Esophagus muscularis mucosa (tissue), 4 donors: ENCODE results near the gene ERBIN. TPM values are rescaled to one million over a fixed set of nuclear protein-coding genes. Genes with fewer than 3 reads are reported as not detected.

Experiments used
- DNase-seq: peaks from one replicate; pipeline ENCODE4 v3.0.0-alpha.2; 2017; ENCODE audit errors: extremely low spot score
- H3K27ac ChIP-seq, 4 donors: fragments of 200-600 bp; sonication (generic); replicated peaks in 1 of 4; 1 replicate in 3 of 4; 2 replicates in 1 of 4; pipeline ENCODE4 v1.5.1; 2016 to 2019; ENCODE audit warnings: mild to moderate bottlenecking in 1 of 4
- H3K27me3 ChIP-seq, 4 donors: fragments of 200-600 bp; sonication (generic); one replicate each; pipeline versions ENCODE4 v1.5.1 to v1.6.0; 2016 to 2019
- H3K36me3 ChIP-seq, 4 donors: fragments of 200-600 bp; sonication (generic); one replicate each; pipeline ENCODE4 v1.5.1; 2016 to 2019
- H3K4me1 ChIP-seq, 4 donors: fragments of 200-600 bp; sonication (generic); one replicate each; pipeline ENCODE4 v1.5.1; 2016 to 2019
- H3K4me3 ChIP-seq, 4 donors: fragments of 200-600 bp; sonication (generic); 1 replicate in 2 of 4; 2 replicates in 2 of 4; pipeline ENCODE4 v1.5.1; 2016 to 2019; ENCODE audit warnings: mild to moderate bottlenecking in 4 of 4, moderate library complexity in 1 of 4
- H3K9me3 ChIP-seq, 4 donors: fragments of 200-600 bp; sonication (generic); 1 replicate in 3 of 4; 2 replicates in 1 of 4; pipeline ENCODE4 v1.5.1; 2016 to 2019
- CTCF ChIP-seq, 3 experiments: fragments of 200-600 bp in 2 of 3; fragments of 450-650 bp in 1 of 3; sonication (generic) in 2 of 3; IDR thresholded peaks; one replicate each; pipeline ENCODE4 v1.5.1; 2017 to 2019; ENCODE audit warnings: antibody characterized with exemption in 3 of 3, mild to moderate bottlenecking in 2 of 3, moderate library complexity in 1 of 3
- EP300 ChIP-seq: sonication (generic); formaldehyde crosslinking; IDR thresholded peaks from one replicate; pipeline ENCODE4 v1.6.1; 2017; ENCODE audit warnings: antibody characterized with exemption
- POLR2A ChIP-seq: fragments of 450-650 bp; IDR thresholded peaks from one replicate; pipeline ENCODE4 v1.6.1; 2017; ENCODE audit warnings: antibody characterized with exemption, moderate library complexity, mild to moderate bottlenecking, low read depth
- POLR2AphosphoS5 ChIP-seq, 2 donors: sonication (generic); formaldehyde crosslinking; IDR thresholded peaks; one replicate each; pipeline ENCODE4 v1.6.1; 2017; ENCODE audit warnings: antibody characterized with exemption in 2 of 2
- WGBS: methylation state at CpG from one replicate; pipeline ENCODE4 v1.1.5; 2018; 5-methylcytosine and 5-hydroxymethylcytosine counted together
- intact Hi-C: fragments of 100-400 bp; cut with DNase I; formaldehyde crosslinking; loops from one replicate; pipeline ENCODE4 v1.15.1; 2023
- total RNA-seq, 4 donors: library from RNA; depleted of rRNA; stranded (reverse); fragments of >200 nt; gene quantifications; one replicate each; pipeline versions ENCODE4 v1.1.0 to v1.2.1, GENCODE V29; 2016

Gene ERBIN
- total RNA-seq, 4 donors from 2014 or later, result 46.9 to 67.7 (median 55.2) TPM

- Histone ChIP-seq H3K27ac (no peak overlapping the region), H3K36me3 (no peaks in the 10 kb centered on the region), H3K4me3 (no peak overlapping the region), H3K9me3 (no peaks in the 10 kb centered on the region), H3K4me1 (no peaks in the 10 kb centered on the region), H3K27me3 (no peaks in the 10 kb centered on the region)
- DNase-seq, result no peak
- TF ChIP-seq POLR2AphosphoS5 (IDR thresholded peaks at IDR 0.05) (no peak), CTCF (IDR thresholded peaks at IDR 0.05) (no peak), EP300 (no peak), POLR2A (no peak)
- intact Hi-C loops, result no loop called here
- 87% methylated on average over 3 of the region's 3 CpGs for WGBS
These were observed 10.3 kb upstream of the ERBIN start for GRCh38 chr5:65916066-65916465.

GRCh38 chr5:65916636-65917035, 9.7 kb upstream of the ERBIN start:
- no peaks in the 10 kb centered on the region for H3K9me3 ChIP-seq
- WGBS, result 65% methylated on average over 1 of the region's 1 CpG
- H3K36me3 ChIP-seq, result no peaks in the 10 kb centered on the region
- no peak for DNase-seq
- no peaks in the 10 kb centered on the region for H3K27me3 ChIP-seq
- no peak overlapping the region for H3K4me3 ChIP-seq
- no peaks in the 10 kb centered on the region for H3K4me1 ChIP-seq
- H3K27ac ChIP-seq, result no peak overlapping the region
- intact Hi-C loops, result no loop called here
- TF ChIP-seq EP300 (no peak), POLR2AphosphoS5 (IDR thresholded peaks at IDR 0.05) (no peak), POLR2A (no peak), CTCF (IDR thresholded peaks at IDR 0.05) (no peak)

- Histone ChIP-seq H3K9me3 (no peaks in the 10 kb centered on the region), H3K4me1 (peaks cover 3 to 9% (median 9%) of the 10 kb centered on the region in 4 donors), H3K4me3 (no peak overlapping the region), H3K27ac (no peak overlapping the region), H3K36me3 (no peaks in the 10 kb centered on the region), H3K27me3 (no peaks in the 10 kb centered on the region)
- no peak for DNase-seq
- intact Hi-C loops, result loop anchor here (10.0 kb wide), 1 partner anchor 125 kb away; no protein-coding TSS in a partner anchor
- TF ChIP-seq CTCF (IDR thresholded peaks at IDR 0.05) (no peak), EP300 (no peak)
These were observed 6.6 kb upstream of the ERBIN start for GRCh38 chr5:65919773-65920172.

- H3K27ac ChIP-seq, result no peak overlapping the region
- intact Hi-C loops, result loop anchor here (10.0 kb wide), 1 partner anchor 121 kb away; no protein-coding TSS in a partner anchor
- no peak overlapping the region for H3K4me3 ChIP-seq
- H3K9me3 ChIP-seq, result no peaks in the 10 kb centered on the region
- peaks cover 6 to 12% (median 10%) of the 10 kb centered on the region in 4 donors for H3K4me1 ChIP-seq
- no peaks in the 10 kb centered on the region for H3K27me3 ChIP-seq
- TF ChIP-seq CTCF (IDR thresholded peaks at IDR 0.05), result no peak
- TF ChIP-seq POLR2A, result no peak
- no peak for TF ChIP-seq EP300
- TF ChIP-seq POLR2AphosphoS5 (IDR thresholded peaks at IDR 0.05), result no peak
- no peaks in the 10 kb centered on the region for H3K36me3 ChIP-seq
- 90% methylated on average over 5 of the region's 5 CpGs for WGBS
- no peak for DNase-seq
These were observed 3.0 kb upstream of the ERBIN start for GRCh38 chr5:65923339-65923738.
